ENCODE measurements around the gene KRT38. TPM values are rescaled to one million over a fixed set of nuclear protein-coding genes. Genes with fewer than 3 reads are reported as not detected.

KRT38 gene
- total RNA-seq, 1 experiment from 2014 or later = not detected

GRCh38 chr17:41390411-41390938, 50.3 kb downstream of the KRT38 start:
- Histone ChIP-seq H3K4ac (ENCODE audit: low read depth, low read length) (no peak overlapping the region), H3K27me3 (ENCODE audit: insufficient read depth, low read length) (no peaks in the 10 kb centered on the region), H3K23me2 (ENCODE audit: insufficient read length, low read depth, low read length, poor library complexity, severe bottlenecking) (no peaks in the 10 kb centered on the region), H4K5ac (ENCODE audit: insufficient read length, low read depth, low read length) (no peak overlapping the region), H3K4me2 (ENCODE audit: insufficient read depth, insufficient read length, low read length) (no peak overlapping the region), H2BK20ac (ENCODE audit: low read depth, low read length, poor library complexity, severe bottlenecking) (no peak overlapping the region), H3K79me2 (ENCODE audit: insufficient read depth, low read length) (no peaks in the 10 kb centered on the region), H2AK5ac (ENCODE audit: insufficient read length, low read length) (no peak overlapping the region), H2BK12ac (ENCODE audit: insufficient read length, low read depth, low read length) (no peak overlapping the region), H4K20me1 (ENCODE audit: control insufficient read depth, insufficient read depth, insufficient read length) (no peaks in the 10 kb centered on the region), H3K4me1 (ENCODE audit: insufficient read depth, low read length) (no peaks in the 10 kb centered on the region), H3K56ac (ENCODE audit: insufficient read length, low read depth, low read length) (no peak overlapping the region), H2BK120ac (ENCODE audit: low read depth, low read length, poor library complexity, severe bottlenecking) (no peak overlapping the region), H3K9me3 (ENCODE audit: control insufficient read depth, low read depth, low read length) (no peaks in the 10 kb centered on the region), H4K8ac (replicated peaks; ENCODE audit: insufficient read length, low read depth, low read length) (no peak overlapping the region), H3K27ac (ENCODE audit: insufficient read length, low read depth, low read length) (no peak overlapping the region), H3K9ac (ENCODE audit: extremely low read depth, insufficient read length, low read length) (no peak overlapping the region), H3K14ac (ENCODE audit: insufficient read depth, low read length) (no peak overlapping the region), H3K23ac (ENCODE audit: insufficient read length, low read depth, low read length) (no peak overlapping the region), H2AFZ (ENCODE audit: low read length) (no peak overlapping the region), H2BK15ac (ENCODE audit: low read depth, low read length) (no peak overlapping the region), H4K91ac (ENCODE audit: insufficient read length, low read depth, low read length) (no peak overlapping the region), H3K18ac (ENCODE audit: insufficient read length, low read depth, low read length) (no peak overlapping the region), H3T11ph (ENCODE audit: low read length) (no peak overlapping the region), H3K79me1 (ENCODE audit: insufficient read depth, low read depth, low read length, poor library complexity, severe bottlenecking) (no peaks in the 10 kb centered on the region), H2BK5ac (ENCODE audit: insufficient read length, low read length) (no peak overlapping the region)
- H3K4me3 Mint-ChIP-seq = no peak overlapping the region
- peaks cover 0 to 10% of the 10 kb centered on the region in 2 experiments; a peak in 3 of 5 replicates for H3K9me3 Mint-ChIP-seq
- no peak for DNase-seq
- no CpG with 5 or more reads among the region's 7 CpGs for WGBS (ENCODE audit: extremely low coverage, insufficient read length, low lambda C conversion rate)
- no peak overlapping the region for H3K27ac Mint-ChIP-seq
- no peaks in the 10 kb centered on the region for H3K27me3 Mint-ChIP-seq (ENCODE audit: low read depth)
- TF ChIP-seq, protein P1, sequence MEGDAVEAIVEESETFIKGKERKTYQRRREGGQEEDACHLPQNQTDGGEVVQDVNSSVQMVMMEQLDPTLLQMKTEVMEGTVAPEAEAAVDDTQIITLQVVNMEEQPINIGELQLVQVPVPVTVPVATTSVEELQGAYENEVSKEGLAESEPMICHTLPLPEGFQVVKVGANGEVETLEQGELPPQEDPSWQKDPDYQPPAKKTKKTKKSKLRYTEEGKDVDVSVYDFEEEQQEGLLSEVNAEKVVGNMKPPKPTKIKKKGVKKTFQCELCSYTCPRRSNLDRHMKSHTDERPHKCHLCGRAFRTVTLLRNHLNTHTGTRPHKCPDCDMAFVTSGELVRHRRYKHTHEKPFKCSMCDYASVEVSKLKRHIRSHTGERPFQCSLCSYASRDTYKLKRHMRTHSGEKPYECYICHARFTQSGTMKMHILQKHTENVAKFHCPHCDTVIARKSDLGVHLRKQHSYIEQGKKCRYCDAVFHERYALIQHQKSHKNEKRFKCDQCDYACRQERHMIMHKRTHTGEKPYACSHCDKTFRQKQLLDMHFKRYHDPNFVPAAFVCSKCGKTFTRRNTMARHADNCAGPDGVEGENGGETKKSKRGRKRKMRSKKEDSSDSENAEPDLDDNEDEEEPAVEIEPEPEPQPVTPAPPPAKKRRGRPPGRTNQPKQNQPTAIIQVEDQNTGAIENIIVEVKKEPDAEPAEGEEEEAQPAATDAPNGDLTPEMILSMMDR (conservative IDR thresholded peaks at IDR 0.05) = no peak
- 0 out of 7 replicates have a peak, but pooled peaks cover 0 to 2% (median 0%) of the 10 kb centered on the region in 3 experiments for H3K36me3 Mint-ChIP-seq (ENCODE audit: insufficient read depth in 1 of 3, low read depth in 3 of 3)
- H3K4me1 Mint-ChIP-seq = peaks cover 0 to 3% of the 10 kb centered on the region in 2 experiments; a peak in 1 of 4 replicates

Measured in H9 (cell line).